GM23338 (cell line): ENCODE measurements around the gene SYK. TPM values are rescaled to one million over a fixed set of nuclear protein-coding genes. Genes with fewer than 3 reads are reported as not detected.

ENCODE experiments used
- ATAC-seq: fragments of 200-7000 bp; cut with Tn5 transposase; 3 replicates; pipeline ENCODE4 v1.9.1; 2020
- DNase-seq: peaks from one replicate; pipeline ENCODE4 v3.0.0-alpha.2; 2015; ENCODE audit warnings: low spot score
- H2AFZ ChIP-seq: fragments of 200-600 bp; sonication (generic); 2 replicates; pipeline ENCODE4 v1.8.0; 2016; ENCODE audit warnings: antibody characterized with exemption, mild to moderate bottlenecking, moderate library complexity
- H3F3A ChIP-seq: fragments of 200-600 bp; sonication (generic); replicated peaks from 2 replicates; pipeline ENCODE4 v1.8.0; 2017; ENCODE audit warnings: antibody characterized with exemption, mixed run types, low read depth
- H3K27ac ChIP-seq: fragments of 200-600 bp; sonication (generic); 2 replicates; pipeline ENCODE4 v1.6.1; 2016; ENCODE audit warnings: low read depth
- H3K27me3 ChIP-seq: fragments of 200-600 bp; sonication (generic); 2 replicates; pipeline ENCODE4 v1.8.0; 2016; ENCODE audit warnings: mild to moderate bottlenecking, mixed run types, moderate library complexity; ENCODE audit not compliant: insufficient read depth
- H3K36me3 ChIP-seq: fragments of 200-600 bp; sonication (generic); 2 replicates; pipeline ENCODE4 v1.8.0; 2016; ENCODE audit warnings: mild to moderate bottlenecking; ENCODE audit not compliant: insufficient read depth
- H3K4me1 ChIP-seq: fragments of 200-600 bp; sonication (generic); 2 replicates; pipeline ENCODE4 v1.8.0; 2016; ENCODE audit warnings: mild to moderate bottlenecking, moderate library complexity; ENCODE audit not compliant: insufficient read depth
- H3K4me2 ChIP-seq: fragments of 200-600 bp; sonication (generic); 2 replicates; pipeline ENCODE4 v1.7.1; 2017; ENCODE audit warnings: mixed run types
- H3K4me3 ChIP-seq: fragments of 200-600 bp; sonication (generic); 2 replicates; pipeline ENCODE4 v1.6.1; 2016; ENCODE audit warnings: mixed run types
- H3K79me2 ChIP-seq: fragments of 200-600 bp; sonication (generic); replicated peaks from 2 replicates; pipeline ENCODE4 v1.8.0; 2017; ENCODE audit warnings: mild to moderate bottlenecking; ENCODE audit not compliant: insufficient read depth
- H3K9me2 ChIP-seq: fragments of 200-600 bp; sonication (generic); 2 replicates; pipeline ENCODE4 v1.8.0; 2017; ENCODE audit not compliant: insufficient read depth
- H4K20me1 ChIP-seq: fragments of 200-600 bp; sonication (generic); replicated peaks from 2 replicates; pipeline ENCODE4 v1.8.0; 2017; ENCODE audit warnings: mild to moderate bottlenecking; ENCODE audit not compliant: insufficient read depth
- H3K27ac Mint-ChIP-seq: 2 replicates; pipeline ENCODE4 v1.8.0; 2020; ENCODE audit warnings: inconsistent platforms, mild to moderate bottlenecking, moderate library complexity, mixed read lengths
- H3K27me3 Mint-ChIP-seq: 3 replicates; pipeline ENCODE4 v1.8.0; 2022; ENCODE audit warnings: low read depth, mild to moderate bottlenecking, moderate library complexity, mixed read lengths, inconsistent platforms; ENCODE audit not compliant: insufficient read depth, poor library complexity
- H3K36me3 Mint-ChIP-seq: 3 replicates; pipeline ENCODE4 v1.8.0; 2021; ENCODE audit warnings: low read depth, mild to moderate bottlenecking, inconsistent platforms, moderate library complexity, mixed read lengths
- H3K4me1 Mint-ChIP-seq: 3 replicates; pipeline ENCODE4 v1.8.0; 2020; ENCODE audit warnings: mild to moderate bottlenecking, inconsistent platforms, mixed read lengths
- H3K4me3 Mint-ChIP-seq: 3 replicates; pipeline ENCODE4 v1.8.0; 2021; ENCODE audit warnings: moderate library complexity, mild to moderate bottlenecking, inconsistent platforms, mixed read lengths
- H3K9me3 Mint-ChIP-seq: 3 replicates; pipeline ENCODE4 v1.8.0; 2020; ENCODE audit warnings: moderate library complexity, mild to moderate bottlenecking, inconsistent platforms, mixed read lengths
- CREB1 ChIP-seq: fragments of 250-450 bp; sonication (Bioruptor Pico); IDR thresholded peaks from 2 replicates; pipeline ENCODE4 v1.5.0; 2020; ENCODE audit warnings: low read depth, mild to moderate bottlenecking, moderate library complexity
- ETS1 ChIP-seq: IDR thresholded peaks from 2 replicates; pipeline ENCODE4 v1.6.1; 2016; ENCODE audit warnings: antibody characterized with exemption
- JUNB ChIP-seq: IDR thresholded peaks from one replicate; pipeline ENCODE4 v1.6.1; 2016; ENCODE audit warnings: antibody characterized with exemption; ENCODE audit not compliant: unreplicated experiment
- NANOG ChIP-seq: IDR thresholded peaks from 2 replicates; pipeline ENCODE4 v1.6.1; 2016; ENCODE audit warnings: antibody characterized with exemption, borderline replicate concordance
- POLR2AphosphoS5 ChIP-seq: IDR thresholded peaks from 2 replicates; pipeline ENCODE4 v1.6.1; 2016; ENCODE audit warnings: antibody characterized with exemption, low read depth
- REST ChIP-seq: IDR thresholded peaks from one replicate; pipeline ENCODE4 v1.6.1; 2018; ENCODE audit warnings: antibody characterized with exemption; ENCODE audit not compliant: unreplicated experiment
- STAT1 ChIP-seq: IDR thresholded peaks from one replicate; pipeline ENCODE4 v1.6.1; 2016; ENCODE audit warnings: antibody characterized with exemption; ENCODE audit not compliant: unreplicated experiment
- ZNF114 ChIP-seq: fragments of 250-450 bp; sonication (Bioruptor Pico); IDR thresholded peaks from 2 replicates; pipeline ENCODE4 v1.5.0; 2020; ENCODE audit warnings: mild to moderate bottlenecking, moderate library complexity
- ZNF331 ChIP-seq: fragments of 250-450 bp; sonication (Bioruptor Pico); IDR thresholded peaks from 2 replicates; pipeline ENCODE4 v1.5.0; 2020; ENCODE audit warnings: low read depth, mild to moderate bottlenecking, moderate library complexity
- ZNF462 ChIP-seq: fragments of 250-450 bp; sonication (Bioruptor Pico); IDR thresholded peaks from 2 replicates; pipeline ENCODE4 v1.5.0; 2020; ENCODE audit warnings: mild to moderate bottlenecking, moderate library complexity
- polyA plus RNA-seq: library from polyadenylated mRNA; unstranded; fragments of >200 nt; fragmentation: Nextera tagmentation; extraction: Ambion mirVana; gene quantifications from 2 replicates; pipeline ENCODE4 v1.2.1, GENCODE V29; 2016
- total RNA-seq: library from RNA; depleted of rRNA; stranded (reverse); fragments of >200 nt; shearing (Covaris generic); gene quantifications from 2 replicates; pipeline ENCODE4 v1.2.3, GENCODE V29; 2014

The SYK gene
- total and polyA plus RNA-seq, 2 experiments from 2014 or later = 1.5 to 5.8 TPM

DNA sequence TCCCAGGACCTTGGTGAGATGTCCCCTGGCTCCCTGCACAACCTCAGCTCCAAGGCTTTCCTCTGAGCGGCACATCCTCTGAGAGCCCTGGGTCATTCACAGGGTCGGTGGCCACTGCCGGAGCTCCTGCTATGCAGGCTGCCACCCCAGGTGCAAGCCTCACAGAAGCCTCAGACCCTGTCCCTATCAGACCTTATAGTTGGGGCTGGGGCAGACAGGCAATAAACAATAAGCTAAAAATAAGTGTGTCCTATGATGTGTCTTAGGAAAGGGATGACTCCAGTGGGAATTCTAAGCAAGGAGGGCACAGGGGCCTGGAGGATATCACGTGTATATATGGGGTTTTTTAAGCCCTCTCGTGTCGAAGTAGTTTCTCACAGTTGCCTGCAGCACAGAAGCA, 91.3 kb downstream of the SYK start:
- Histone ChIP-seq H3K36me3 (no peaks in the 10 kb centered on the region), H2AFZ (peak overlapping the region; percentile 23; the same call in 1 of the 2 replicates), H3F3A (0 out of 2 replicates have a peak, but pooled peaks cover 3% of the 10 kb centered on the region), H3K27me3 (no peaks in the 10 kb centered on the region), H3K4me3 (no peak overlapping the region), H3K79me2 (no peaks in the 10 kb centered on the region), H3K27ac (no peak overlapping the region), H3K4me2 (no peak overlapping the region), H3K9me2 (no peaks in the 10 kb centered on the region), H3K4me1 (peaks cover 46% of the 10 kb centered on the region), H4K20me1 (no peaks in the 10 kb centered on the region)
- H3K27ac Mint-ChIP-seq = peak overlapping the region; percentile 83
- H3K36me3 Mint-ChIP-seq = no peaks in the 10 kb centered on the region
- no peak for ATAC-seq
- peaks cover 6% of the 10 kb centered on the region for H3K27me3 Mint-ChIP-seq
- TF ChIP-seq ZNF114 (CRISPR knock-in tag) (no peak), JUNB (no peak)
- no peak overlapping the region for H3K4me3 Mint-ChIP-seq
- no peak for DNase-seq
- H3K9me3 Mint-ChIP-seq = no peaks in the 10 kb centered on the region
- H3K4me1 Mint-ChIP-seq = peaks cover 64% of the 10 kb centered on the region

DNA sequence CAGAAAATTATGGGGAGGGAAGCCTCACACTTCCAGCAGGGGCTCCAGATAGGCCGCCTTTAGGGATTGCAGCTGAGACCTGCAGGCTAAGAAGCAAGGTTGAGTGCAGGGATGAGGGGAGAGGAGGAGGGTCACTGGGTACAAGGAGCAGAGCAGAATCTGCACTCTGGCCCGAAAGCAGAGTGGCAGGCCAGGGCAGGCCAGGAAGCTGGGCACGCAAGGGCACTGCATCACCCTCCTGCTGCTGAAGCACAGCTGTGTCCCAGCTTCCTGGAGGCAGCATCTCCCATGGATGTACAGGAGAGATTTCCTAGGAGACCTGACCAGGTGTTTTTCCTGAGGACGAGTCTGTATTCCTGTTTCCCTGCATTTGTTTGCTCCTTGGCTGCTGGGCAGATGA, 92.1 kb downstream of the SYK start:
- Histone ChIP-seq H3F3A (0 out of 2 replicates have a peak, but pooled peaks cover 3% of the 10 kb centered on the region), H3K4me2 (no peak overlapping the region), H3K27ac (no peak overlapping the region), H3K4me1 (peaks cover 46% of the 10 kb centered on the region), H3K27me3 (no peaks in the 10 kb centered on the region), H2AFZ (no peak overlapping the region), H3K79me2 (no peaks in the 10 kb centered on the region), H3K9me2 (no peaks in the 10 kb centered on the region), H3K4me3 (no peak overlapping the region), H4K20me1 (no peaks in the 10 kb centered on the region), H3K36me3 (no peaks in the 10 kb centered on the region)
- H3K4me1 Mint-ChIP-seq = peaks cover 59% of the 10 kb centered on the region
- no peaks in the 10 kb centered on the region for H3K9me3 Mint-ChIP-seq
- DNase-seq (no peak), ATAC-seq (no peak)
- H3K27ac Mint-ChIP-seq = no peak overlapping the region
- H3K4me3 Mint-ChIP-seq = no peak overlapping the region
- H3K36me3 Mint-ChIP-seq = no peaks in the 10 kb centered on the region
- peaks cover 10% of the 10 kb centered on the region for H3K27me3 Mint-ChIP-seq
- no peak for TF ChIP-seq POLR2AphosphoS5
- no peak for TF ChIP-seq STAT1
- no peak for TF ChIP-seq REST
- no peak for TF ChIP-seq ETS1
- TF ChIP-seq CREB1 = no peak
- no peak for TF ChIP-seq ZNF462
- no peak for TF ChIP-seq ZNF331 (CRISPR knock-in tag)
- no peak for TF ChIP-seq NANOG
- no peak for TF ChIP-seq ZNF114 (CRISPR knock-in tag)
